Panc1 (cell line): ENCODE measurements around the gene S100A10. TPM values are rescaled to one million over a fixed set of nuclear protein-coding genes. Genes with fewer than 3 reads are reported as not detected.

Source experiments
- ATAC-seq: fragments of 200-7000 bp; cut with Tn5 transposase; 2 replicates; pipeline ENCODE4 v1.9.1; 2020; ENCODE audit warnings: mild to moderate bottlenecking, moderate library complexity
- BruUV-seq: library from RNA; stranded (reverse); fragments of 400-500 nt; replicated peaks from 2 replicates; lab custom pipeline; 2021; lab: Mats Ljungman, UMichigan
- CTCF ChIA-PET: fragments of 300-600 bp; sonication (Branson Sonifier 250); formaldehyde crosslinking; loops from one replicate; lab custom pipeline; 2022; ENCODE audit warnings: antibody characterized with exemption; lab: Charles Lee
- POLR2A ChIA-PET: fragments of 300-600 bp; sonication (Branson Sonifier 250); formaldehyde crosslinking; loops from one replicate; lab custom pipeline; 2022; ENCODE audit warnings: antibody characterized with exemption; lab: Charles Lee
- DNase-seq: peaks from one replicate; pipeline ENCODE4 v3.0.0-alpha.2; 2010; ENCODE audit warnings: low read depth, low spot score
- H3K27ac ChIP-seq: 2 replicates; pipeline ENCODE4 v1.5.1; 2011; ENCODE audit warnings: mild to moderate bottlenecking, low read length, inconsistent platforms
- H3K27me3 ChIP-seq: fragments of 200-500 bp; sonication (Bioruptor generic); 2 replicates; pipeline ENCODE4 v1.6.0; 2014; ENCODE audit warnings: low read length, inconsistent platforms; ENCODE audit not compliant: control insufficient read depth, insufficient read depth
- H3K36me3 ChIP-seq: fragments of 200-500 bp; sonication (Bioruptor generic); 2 replicates; pipeline ENCODE4 v1.5.1; 2014; ENCODE audit warnings: inconsistent platforms, mild to moderate bottlenecking, low read length, moderate library complexity; ENCODE audit not compliant: control insufficient read depth, insufficient read depth
- H3K4me1 ChIP-seq: 2 replicates; pipeline ENCODE4 v1.5.1; 2011; ENCODE audit warnings: inconsistent platforms, mild to moderate bottlenecking, low read length, moderate library complexity; ENCODE audit not compliant: control insufficient read depth, insufficient read depth
- H3K4me3 ChIP-seq, 2 experiments: 2 replicates each; pipeline ENCODE4 v1.5.1; 2011 to 2012; ENCODE audit warnings: low read depth in 2 of 2, low read length in 2 of 2, mild to moderate bottlenecking in 2 of 2, inconsistent platforms in 1 of 2, moderate library complexity in 1 of 2
- H3K9me3 ChIP-seq: fragments of 200-500 bp; sonication (Bioruptor generic); 2 replicates; pipeline ENCODE4 v1.5.1; 2014; ENCODE audit warnings: low read depth, mild to moderate bottlenecking, inconsistent platforms, low read length, moderate library complexity; ENCODE audit not compliant: control insufficient read depth, insufficient read depth
- POLR2AphosphoS5 ChIP-seq: IDR thresholded peaks from 2 replicates; pipeline ENCODE4 v1.6.1; 2012; ENCODE audit warnings: mild to moderate bottlenecking, low read depth, low read length, moderate library complexity
- SIN3A ChIP-seq: IDR thresholded peaks from 2 replicates; pipeline ENCODE4 v1.6.1; 2012; ENCODE audit warnings: low read depth, mild to moderate bottlenecking, low read length, moderate library complexity, borderline replicate concordance; ENCODE audit not compliant: insufficient read depth
- TCF7L2 ChIP-seq: IDR thresholded peaks from 2 replicates; pipeline ENCODE4 v1.6.1; 2011; ENCODE audit warnings: mild to moderate bottlenecking, low read depth, low read length, inconsistent platforms
- in situ Hi-C: cut with HindIII; loops from 2 replicates; pipeline ENCODE4 v1.10.0; 2016; ENCODE audit warnings: low sequenced_read_pairs, low pct_unique_long_range_greater_than_20kb
- intact Hi-C: fragments of 100-400 bp; cut with micrococcal nuclease; formaldehyde crosslinking; loops from one replicate; pipeline ENCODE4 v1.10.0; 2022; ENCODE audit not compliant: unreplicated experiment
- total RNA-seq: library from RNA; stranded (reverse); gene quantifications from one replicate; pipeline ENCODE4 v1.2.1, GENCODE V29; 2021; ENCODE audit not compliant: unreplicated experiment
- TF ChIP-seq, protein P1 (sequence below): fragments of 450-650 bp; IDR thresholded peaks from 2 replicates; pipeline ENCODE4 v1.5.1; 2017; ENCODE audit warnings: mild to moderate bottlenecking
- TF ChIP-seq, protein P2 (sequence below), 2 experiments: IDR thresholded peaks; 2 replicates each; pipeline ENCODE4 v1.6.1; 2011 to 2012; ENCODE audit warnings: low read depth in 2 of 2, control low read depth in 1 of 2, low read length in 1 of 2, mild to moderate bottlenecking in 1 of 2, moderate library complexity in 1 of 2; ENCODE audit not compliant: insufficient read depth in 1 of 2

The S100A10 gene
- total RNA-seq, 1 experiment from 2014 or later = 1,621 TPM

DNA sequence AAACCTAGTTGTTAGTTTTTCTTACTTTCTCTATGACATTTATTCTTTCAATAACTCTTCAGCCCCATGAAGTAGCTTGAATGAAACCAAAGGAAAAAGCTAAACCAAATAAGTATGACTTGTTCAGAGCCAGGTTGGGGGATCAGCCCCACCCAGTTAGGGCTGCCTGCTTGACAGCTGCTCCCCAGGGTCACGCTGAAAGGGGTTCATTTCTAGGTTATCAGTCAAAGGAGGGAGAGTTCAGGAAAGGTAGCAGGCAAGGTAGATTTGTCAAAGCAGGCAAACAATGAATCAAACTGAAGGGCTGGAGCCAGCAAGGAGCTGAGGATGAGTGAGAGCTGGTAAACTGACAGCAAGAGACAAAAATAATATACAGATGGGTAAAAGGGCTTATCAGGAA, 46.2 kb upstream of the S100A10 start:
- CTCF ChIA-PET = no interaction called here
- ATAC-seq (no peak), DNase-seq (no peak)
- POLR2A ChIA-PET = no interaction called here
- Histone ChIP-seq H3K36me3 (peaks cover 7% of the 10 kb centered on the region; the same call in 1 of the 2 replicates), H3K9me3 (no peaks in the 10 kb centered on the region), H3K27me3 (no peaks in the 10 kb centered on the region), H3K4me3 (no peak overlapping the region), H3K4me1 (peaks cover 10% of the 10 kb centered on the region), H3K27ac (no peak overlapping the region)
- intact Hi-C loops = no loop called here
- in situ Hi-C loops = no loop called here
- TF ChIP-seq, protein P1, sequence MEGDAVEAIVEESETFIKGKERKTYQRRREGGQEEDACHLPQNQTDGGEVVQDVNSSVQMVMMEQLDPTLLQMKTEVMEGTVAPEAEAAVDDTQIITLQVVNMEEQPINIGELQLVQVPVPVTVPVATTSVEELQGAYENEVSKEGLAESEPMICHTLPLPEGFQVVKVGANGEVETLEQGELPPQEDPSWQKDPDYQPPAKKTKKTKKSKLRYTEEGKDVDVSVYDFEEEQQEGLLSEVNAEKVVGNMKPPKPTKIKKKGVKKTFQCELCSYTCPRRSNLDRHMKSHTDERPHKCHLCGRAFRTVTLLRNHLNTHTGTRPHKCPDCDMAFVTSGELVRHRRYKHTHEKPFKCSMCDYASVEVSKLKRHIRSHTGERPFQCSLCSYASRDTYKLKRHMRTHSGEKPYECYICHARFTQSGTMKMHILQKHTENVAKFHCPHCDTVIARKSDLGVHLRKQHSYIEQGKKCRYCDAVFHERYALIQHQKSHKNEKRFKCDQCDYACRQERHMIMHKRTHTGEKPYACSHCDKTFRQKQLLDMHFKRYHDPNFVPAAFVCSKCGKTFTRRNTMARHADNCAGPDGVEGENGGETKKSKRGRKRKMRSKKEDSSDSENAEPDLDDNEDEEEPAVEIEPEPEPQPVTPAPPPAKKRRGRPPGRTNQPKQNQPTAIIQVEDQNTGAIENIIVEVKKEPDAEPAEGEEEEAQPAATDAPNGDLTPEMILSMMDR = no peak
- no peak for TF ChIP-seq TCF7L2
- no peak for TF ChIP-seq SIN3A
- TF ChIP-seq, protein P2, sequence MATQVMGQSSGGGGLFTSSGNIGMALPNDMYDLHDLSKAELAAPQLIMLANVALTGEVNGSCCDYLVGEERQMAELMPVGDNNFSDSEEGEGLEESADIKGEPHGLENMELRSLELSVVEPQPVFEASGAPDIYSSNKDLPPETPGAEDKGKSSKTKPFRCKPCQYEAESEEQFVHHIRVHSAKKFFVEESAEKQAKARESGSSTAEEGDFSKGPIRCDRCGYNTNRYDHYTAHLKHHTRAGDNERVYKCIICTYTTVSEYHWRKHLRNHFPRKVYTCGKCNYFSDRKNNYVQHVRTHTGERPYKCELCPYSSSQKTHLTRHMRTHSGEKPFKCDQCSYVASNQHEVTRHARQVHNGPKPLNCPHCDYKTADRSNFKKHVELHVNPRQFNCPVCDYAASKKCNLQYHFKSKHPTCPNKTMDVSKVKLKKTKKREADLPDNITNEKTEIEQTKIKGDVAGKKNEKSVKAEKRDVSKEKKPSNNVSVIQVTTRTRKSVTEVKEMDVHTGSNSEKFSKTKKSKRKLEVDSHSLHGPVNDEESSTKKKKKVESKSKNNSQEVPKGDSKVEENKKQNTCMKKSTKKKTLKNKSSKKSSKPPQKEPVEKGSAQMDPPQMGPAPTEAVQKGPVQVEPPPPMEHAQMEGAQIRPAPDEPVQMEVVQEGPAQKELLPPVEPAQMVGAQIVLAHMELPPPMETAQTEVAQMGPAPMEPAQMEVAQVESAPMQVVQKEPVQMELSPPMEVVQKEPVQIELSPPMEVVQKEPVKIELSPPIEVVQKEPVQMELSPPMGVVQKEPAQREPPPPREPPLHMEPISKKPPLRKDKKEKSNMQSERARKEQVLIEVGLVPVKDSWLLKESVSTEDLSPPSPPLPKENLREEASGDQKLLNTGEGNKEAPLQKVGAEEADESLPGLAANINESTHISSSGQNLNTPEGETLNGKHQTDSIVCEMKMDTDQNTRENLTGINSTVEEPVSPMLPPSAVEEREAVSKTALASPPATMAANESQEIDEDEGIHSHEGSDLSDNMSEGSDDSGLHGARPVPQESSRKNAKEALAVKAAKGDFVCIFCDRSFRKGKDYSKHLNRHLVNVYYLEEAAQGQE (IDR thresholded peaks at IDR 0.05; ENCODE audit: insufficient read depth in 1 of 2, low read depth in 2 of 2, low read length in 1 of 2) = no peak
- TF ChIP-seq POLR2AphosphoS5 = no peak
- BruUV-seq = no TSS peak

DNA sequence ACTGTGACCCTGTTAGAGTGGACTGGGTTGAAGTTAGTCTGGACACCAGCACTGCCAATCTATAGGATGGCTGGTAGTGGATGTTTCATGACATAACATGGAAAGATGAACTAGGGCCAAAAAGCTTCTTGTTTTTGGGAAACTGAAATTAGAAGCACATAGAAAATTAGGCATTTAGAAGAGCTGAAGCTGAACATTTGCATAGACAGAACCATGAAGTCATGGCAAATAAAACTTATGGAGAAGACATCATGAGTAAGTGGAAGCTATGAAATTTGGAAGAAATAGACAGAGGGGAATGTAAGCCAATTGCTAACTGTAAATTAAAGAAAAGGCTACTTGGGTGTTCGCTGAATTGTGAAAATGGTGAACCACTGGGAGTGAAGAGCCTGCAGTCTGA, 45.8 kb upstream of the S100A10 start:
- Histone ChIP-seq H3K9me3 (no peaks in the 10 kb centered on the region), H3K36me3 (peaks cover 7% of the 10 kb centered on the region; the same call in 1 of the 2 replicates), H3K27me3 (no peaks in the 10 kb centered on the region), H3K4me1 (peaks cover 14% of the 10 kb centered on the region), H3K27ac (no peak overlapping the region), H3K4me3 (no peak overlapping the region)
- BruUV-seq = no TSS peak
- TF ChIP-seq, protein P2 (IDR thresholded peaks at IDR 0.05; ENCODE audit: insufficient read depth in 1 of 2, low read depth in 2 of 2, low read length in 1 of 2) = no peak
- TF ChIP-seq POLR2AphosphoS5 (no peak), TCF7L2 (no peak), SIN3A (no peak)
- TF ChIP-seq, protein P1 = no peak
- DNase-seq (no peak), ATAC-seq (no peak)
- ChIA-PET POLR2A (no interaction called here), CTCF (no interaction called here)
- in situ Hi-C loops = no loop called here
- intact Hi-C loops = no loop called here
